Heart right ventricle (tissue), 16 donors: Measurements from ENCODE around the gene SMAD4. TPM values are rescaled to one million over a fixed set of nuclear protein-coding genes. Genes with fewer than 3 reads are reported as not detected.

Experiments
- ATAC-seq, 8 donors: fragments of 200-7000 bp; cut with Tn5 transposase; one replicate each; pipeline ENCODE4 v1.9.1; 2020; ENCODE audit warnings: mild to moderate bottlenecking in 8 of 8, moderate library complexity in 8 of 8, moderate number of reproducible peaks in 1 of 8
- DNase-seq, 2 donors: peaks; one replicate each; pipeline ENCODE4 v3.0.0-alpha.2; 2020
- H3K27ac ChIP-seq, 10 donors: fragments of 200-600 bp; sonication (generic) in 2 of 10; one replicate each; pipeline versions ENCODE4 v1.5.0 to v1.8.0; 2020 to 2022; ENCODE audit warnings: mild to moderate bottlenecking in 3 of 10
- H3K27me3 ChIP-seq, 7 donors: fragments of 200-600 bp; one replicate each; pipeline ENCODE4 v1.8.0; 2021 to 2022; ENCODE audit warnings: mild to moderate bottlenecking in 2 of 7
- H3K36me3 ChIP-seq, 9 donors: fragments of 200-600 bp; sonication (generic) in 1 of 9; one replicate each; pipeline versions ENCODE4 v1.5.0 to v1.8.0; 2020 to 2022; ENCODE audit warnings: mild to moderate bottlenecking in 2 of 9
- H3K4me1 ChIP-seq, 9 donors: fragments of 200-600 bp; sonication (generic) in 1 of 9; one replicate each; pipeline versions ENCODE4 v1.5.0 to v1.8.0; 2020 to 2022; ENCODE audit warnings: mild to moderate bottlenecking in 4 of 9
- H3K4me3 ChIP-seq, 10 donors: fragments of 200-600 bp; sonication (generic) in 2 of 10; one replicate each; pipeline versions ENCODE4 v1.5.0 to v1.8.0; 2020 to 2022; ENCODE audit warnings: mild to moderate bottlenecking in 7 of 10, moderate library complexity in 2 of 10
- H3K9me3 ChIP-seq, 11 donors: fragments of 200-600 bp in 10 of 11; sonication (generic) in 2 of 11; one replicate each; pipeline versions ENCODE4 v1.5.0 to v1.8.0; 2013 to 2022; ENCODE audit warnings: mild to moderate bottlenecking in 2 of 11, control low read depth in 1 of 11, moderate library complexity in 1 of 11
- WGBS, 2 donors: extraction: QIAGEN DNeasy Blood & Tissue Kit; methylation state at CpG; one replicate each; pipeline ENCODE4 v1.1.7; 2013; ENCODE audit warnings: inconsistent platforms in 1 of 2; 5-methylcytosine and 5-hydroxymethylcytosine counted together
- intact Hi-C, 10 donors: fragments of 100-400 bp; cut with DNase I; formaldehyde crosslinking; loops; one replicate each; pipeline versions ENCODE4 v1.11.1 to v1.14.2; 2022
- polyA plus RNA-seq, 2 donors: library from polyadenylated mRNA; stranded (reverse); fragments of 200-250 nt; gene quantifications; one replicate each; pipeline ENCODE4 v1.2.3, GENCODE V29; 2013
- total RNA-seq, 10 donors: library from RNA; stranded (reverse); fragmentation: NEBNext Ultra II Directional in 3 of 10; extraction: Animal tissue kit (Norgen Biotek cat#: 25700) in 3 of 10; gene quantifications; one replicate each; pipeline versions ENCODE4 v1.2.1 to v1.2.4, GENCODE V29; 2021 to 2023
- TF ChIP-seq, protein P1 (sequence below), 9 donors: fragments of 200-600 bp; sonication (generic) in 2 of 9; IDR thresholded peaks; one replicate each; pipeline versions ENCODE4 v1.5.0 to v1.8.0; 2021 to 2022; ENCODE audit warnings: antibody characterized with exemption in 9 of 9, mild to moderate bottlenecking in 5 of 9, moderate library complexity in 1 of 9
- donor health status: Arrhythmogenic right ventricular cardiomyopathy.
- donor health status: ischemic (EF 13 %, LVEDD 7.1; RV severe dilation, severe dysfunction).
- donor health status: healthy with polysubstance abuse.
- donor health status: DM: no; HTN: yes; CAD: no.
- donor health status: DM: no; HTN: no; CAD: no.
- donor health status: ischemic (EF 25% LVEDD 6.9; RV normal size, moderate dysfunction).
- donor health status: ischemic (EF 25% LVEDD 5.7; RV mildly dilated, moderate dysfunction).
- donor health status: healthy.
- donor health status: DM: yes; HTN: yes; CAD: no.
- donor health status: Ischemic cardiomyopathy.
- donor health status: ischemic (EF 35%, LVEDD 5.7; RV mildly dilated, moderate dysfunction).
- donor health status: nonischemic (EF 11% LVEDD 7.7; RV severe dilation, severe dysfunction).
- donor health status: DM: yes; HTN: yes; CAD: no.
- donor health status: PGD.
- donor health status: ischemic (EF 29% LVEDD 5.4; RV normal size, mild dysfunction).
- donor health status: nonischemic (EF 23%, LVEDD 6.1; RV moderate dilation, normal function).

The SMAD4 gene
- total and polyA plus RNA-seq, 12 donors = 11.7 to 110 (median 85.4) TPM

- H3K36me3 ChIP-seq = peaks cover 0 to 16% (median 0%) of the 10 kb centered on the region in 9 donors
- H3K27ac ChIP-seq = no peak overlapping the region
- no peaks in the 10 kb centered on the region for H3K9me3 ChIP-seq
- no peak overlapping the region for H3K4me3 ChIP-seq
- WGBS, 2 donors = 47 to 49% methylated on average over 6 of the region's 6 CpGs
- peak in 3 of 8 donors; percentile 38 to 57 (median 48) for ATAC-seq
- H3K27me3 ChIP-seq = no peaks in the 10 kb centered on the region
- TF ChIP-seq, protein P1, sequence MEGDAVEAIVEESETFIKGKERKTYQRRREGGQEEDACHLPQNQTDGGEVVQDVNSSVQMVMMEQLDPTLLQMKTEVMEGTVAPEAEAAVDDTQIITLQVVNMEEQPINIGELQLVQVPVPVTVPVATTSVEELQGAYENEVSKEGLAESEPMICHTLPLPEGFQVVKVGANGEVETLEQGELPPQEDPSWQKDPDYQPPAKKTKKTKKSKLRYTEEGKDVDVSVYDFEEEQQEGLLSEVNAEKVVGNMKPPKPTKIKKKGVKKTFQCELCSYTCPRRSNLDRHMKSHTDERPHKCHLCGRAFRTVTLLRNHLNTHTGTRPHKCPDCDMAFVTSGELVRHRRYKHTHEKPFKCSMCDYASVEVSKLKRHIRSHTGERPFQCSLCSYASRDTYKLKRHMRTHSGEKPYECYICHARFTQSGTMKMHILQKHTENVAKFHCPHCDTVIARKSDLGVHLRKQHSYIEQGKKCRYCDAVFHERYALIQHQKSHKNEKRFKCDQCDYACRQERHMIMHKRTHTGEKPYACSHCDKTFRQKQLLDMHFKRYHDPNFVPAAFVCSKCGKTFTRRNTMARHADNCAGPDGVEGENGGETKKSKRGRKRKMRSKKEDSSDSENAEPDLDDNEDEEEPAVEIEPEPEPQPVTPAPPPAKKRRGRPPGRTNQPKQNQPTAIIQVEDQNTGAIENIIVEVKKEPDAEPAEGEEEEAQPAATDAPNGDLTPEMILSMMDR (IDR thresholded peaks at IDR 0.05) = no peak
- intact Hi-C loops = loop anchor here in 3 of 10 donors (10.0 kb wide), 2 partner anchors 73 to 157 kb away; partner anchors contain the start of genes MEX3C (in 2 of the 3) and ELAC1 (in 1 of the 3)
- peaks cover 10 to 99% (median 95%) of the 10 kb centered on the region in 9 donors for H3K4me1 ChIP-seq
- DNase-seq = no peak
Measured at GRCh38 chr18:51038110-51038509, 8.1 kb downstream of the SMAD4 start.

DNA sequence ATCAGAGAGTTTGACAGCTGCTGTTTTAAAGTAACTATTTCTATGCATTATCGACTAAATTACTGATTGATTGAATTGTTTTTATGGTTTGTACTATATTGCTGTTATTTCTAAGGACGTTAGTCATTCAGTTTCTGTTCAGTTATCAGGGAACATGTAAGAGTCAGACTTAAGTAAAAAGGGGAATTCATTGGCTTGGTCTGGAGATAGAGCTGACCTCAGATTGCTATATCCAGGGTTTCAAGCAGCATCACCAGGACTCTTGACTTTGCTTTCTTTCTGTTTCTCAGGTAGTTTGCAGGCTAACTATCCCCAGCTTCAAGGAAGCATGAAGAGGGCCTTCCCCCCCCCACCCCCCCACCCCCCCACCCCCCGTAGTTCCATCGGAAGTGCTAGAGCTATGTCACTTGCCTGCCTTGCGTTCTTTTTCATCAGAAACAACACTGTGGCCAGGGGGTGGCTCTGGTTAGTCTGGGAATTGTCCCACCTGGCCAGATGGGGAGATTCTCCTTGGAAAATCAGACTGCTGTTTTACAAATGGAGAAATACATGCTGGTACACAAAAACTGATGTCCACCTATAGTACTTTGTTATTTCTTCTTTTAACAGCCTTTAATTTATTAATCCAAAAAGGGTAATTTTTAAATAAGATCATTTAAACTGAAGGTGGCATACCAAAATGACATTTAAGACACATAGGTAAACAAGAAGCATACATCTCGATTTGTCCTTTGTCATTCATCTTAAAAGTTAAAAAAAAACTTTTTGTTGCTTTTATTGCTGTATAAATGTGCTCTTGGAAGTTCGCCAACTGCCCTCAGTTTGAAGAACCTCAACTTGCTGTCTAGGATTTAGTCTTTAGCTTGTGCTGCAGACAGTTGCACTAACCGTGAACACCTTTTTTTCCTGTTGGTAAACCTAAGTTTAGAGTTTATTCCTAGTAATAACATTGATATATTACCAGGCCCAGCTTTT lies 9.4 kb downstream of the SMAD4 start:
- intact Hi-C loops = loop anchor here in 5 of 10 donors (10.0 kb wide), 4 partner anchors 75 to 755 kb away; partner anchors contain the start of genes MEX3C (in 2 of the 5), CXXC1 (in 1 of the 5), ELAC1 (in 1 of the 5) and MBD1 (in 1 of the 5)

GRCh38 chr18:51041677-51042352 lies 11.8 kb downstream of the SMAD4 start:
- no peaks in the 10 kb centered on the region for H3K9me3 ChIP-seq
- TF ChIP-seq, protein P1 (IDR thresholded peaks at IDR 0.05) = no peak
- H3K36me3 ChIP-seq = peaks cover 0 to 2% (median 0%) of the 10 kb centered on the region in 9 donors
- no peaks in the 10 kb centered on the region for H3K27me3 ChIP-seq
- H3K4me1 ChIP-seq = peaks cover 15 to 99% (median 89%) of the 10 kb centered on the region in 9 donors
- no peak for DNase-seq
- intact Hi-C loops = loop anchor here in 3 of 10 donors (10.0 kb wide), 2 partner anchors 157 to 757 kb away; partner anchors contain the start of genes CXXC1 (in 1 of the 3) and MBD1 (in 1 of the 3)
- peak overlapping the region in 2 of 10 donors; percentile 49 to 52 for H3K27ac ChIP-seq
- whole genome bisulfite sequencing, 2 donors = 96 to 99% methylated on average over 3 of the region's 3 CpGs
- H3K4me3 ChIP-seq = no peak overlapping the region
- ATAC-seq = no peak

More for the DNA sequence above, 9.4 kb downstream of the SMAD4 start:
- TF ChIP-seq, protein P1 (IDR thresholded peaks at IDR 0.05) = no peak
- H3K4me1 ChIP-seq = peaks cover 10 to 99% (median 94%) of the 10 kb centered on the region in 9 donors
- no peak for DNase-seq
- H3K4me3 ChIP-seq = no peak overlapping the region
- H3K9me3 ChIP-seq = no peaks in the 10 kb centered on the region
- H3K36me3 ChIP-seq = peaks cover 0 to 5% (median 0%) of the 10 kb centered on the region in 9 donors
- ATAC-seq = no peak
- H3K27ac ChIP-seq = no peak overlapping the region
- 43 to 46% methylated on average over 8 of the region's 8 CpGs for WGBS, 2 donors
- no peaks in the 10 kb centered on the region for H3K27me3 ChIP-seq
